GM18499 (cell line): ENCODE data around the gene HDDC2.
A peak's percentile ranks its signal among the peaks of the same experiment; 100 is the strongest.

Experiments
- ATAC-seq: cut with Tn5 transposase; IDR thresholded peaks from one replicate; pipeline ENCODE4 v1.9.1; 2021; ENCODE audit warnings: moderate number of reproducible peaks; ENCODE audit not compliant: insufficient read depth, unreplicated experiment

The HDDC2 gene

GRCh38 chr6:125301435-125302391, at the start of gene HDDC2:
TSS of gene HDDC2 (minus strand) at chr6:125301967. CDS start at chr6:125301932, 35 bp downstream.
- ATAC-seq: peak; percentile 58

GRCh38 chr6:125346926-125347563, 45.3 kb upstream of the HDDC2 start:
- peak; percentile 84 for ATAC-seq

- ATAC-seq: peak; percentile 21
Measured at GRCh38 chr6:125346201-125346925, 44.6 kb upstream of the HDDC2 start.

- no peak for ATAC-seq
Measured at GRCh38 chr6:125341460-125341859, 39.7 kb upstream of the HDDC2 start.

- no peak for ATAC-seq
Measured at GRCh38 chr6:125340991-125341390, 39.2 kb upstream of the HDDC2 start.

GRCh38 chr6:125340175-125340835, 38.5 kb upstream of the HDDC2 start:
- no peak for ATAC-seq

- ATAC-seq: no peak
Measured at GRCh38 chr6:125339653-125340052, 37.9 kb upstream of the HDDC2 start.

- no peak for ATAC-seq
Measured at GRCh38 chr6:125338381-125338780, 36.6 kb upstream of the HDDC2 start.

GRCh38 chr6:125337706-125338105, 35.9 kb upstream of the HDDC2 start:
- no peak for ATAC-seq

GRCh38 chr6:125332664-125333063, 30.9 kb upstream of the HDDC2 start:
- ATAC-seq: no peak

GRCh38 chr6:125325586-125325985, 23.8 kb upstream of the HDDC2 start:
- ATAC-seq: no peak

- ATAC-seq: no peak
Measured at GRCh38 chr6:125323376-125323775, 21.6 kb upstream of the HDDC2 start.

GRCh38 chr6:125316621-125317020, 14.9 kb upstream of the HDDC2 start:
- no peak for ATAC-seq

- no peak for ATAC-seq
Measured at GRCh38 chr6:125315548-125315947, 13.8 kb upstream of the HDDC2 start.

- peak; percentile 88 for ATAC-seq
Measured at GRCh38 chr6:125314009-125314581, 12.3 kb upstream of the HDDC2 start.

GRCh38 chr6:125312950-125313349, 11.2 kb upstream of the HDDC2 start:
- no peak for ATAC-seq

GRCh38 chr6:125312478-125312877, 10.7 kb upstream of the HDDC2 start:
- ATAC-seq: no peak

- peak; percentile 84 for ATAC-seq
Measured at GRCh38 chr6:125310994-125311649, 9.4 kb upstream of the HDDC2 start.

GRCh38 chr6:125307964-125308615, 6.3 kb upstream of the HDDC2 start:
- ATAC-seq: no peak
